Measurements from ENCODE around the gene NPW. TPM values are rescaled to one million over a fixed set of nuclear protein-coding genes. Genes with fewer than 3 reads are reported as not detected.
"Not testable (repeated sequence)": the region's sequence is repeated elsewhere in the genome, so short reads cannot be mapped to it uniquely, and the experiment has no call there.

NPW gene
- total and polyA plus RNA-seq, 7 experiments from 2014 or later: 0.53 to 1.7 TPM; not detected in 5

GRCh38 chr16:2011726-2012125 lies 7.9 kb upstream of the NPW start:
- H3K36me3 Mint-ChIP-seq; ATAC-seq; H3K9me3 ChIP-seq (ENCODE audit: control insufficient read depth in 2 of 3, low read length in 3 of 3); H3K9me3 Mint-ChIP-seq; intact Hi-C loops (cut with micrococcal nuclease); H3K4me3 ChIP-seq (ENCODE audit: low read length); H3K27ac Mint-ChIP-seq; H3K36me3 ChIP-seq (ENCODE audit: control insufficient read depth in 2 of 3, insufficient read depth in 3 of 3, low read length in 3 of 3); DNase-seq; H3K27ac ChIP-seq (ENCODE audit: low read depth, low read length); H3K27me3 ChIP-seq (ENCODE audit: control insufficient read depth in 2 of 2, insufficient read depth in 2 of 2, low read length in 2 of 2); H3K27me3 Mint-ChIP-seq: not testable (repeated sequence)
- CTCF ChIA-PET: interaction anchor here (0.7 kb wide), 1 partner anchor 45 kb away, joined by 8 read pairs; no protein-coding TSS in a partner anchor
- Mint-ChIP-seq H3K4me1 (peaks cover 14 to 28% (median 24%) of the 10 kb centered on the region in 7 donors), H3K4me3 (peak overlapping the region in 3 of 10 donors; percentile 34 to 87 (median 53))
- peaks cover 26 to 29% of the 10 kb centered on the region in 2 donors for H3K4me1 ChIP-seq (ENCODE audit: control insufficient read depth in 2 of 2, insufficient read depth in 2 of 2, low read length in 2 of 2)
- POLR2A ChIA-PET: interaction anchor here (0.8 to 1.7 kb wide), 3 partner anchors 19 to 135 kb away, joined by 3 to 4 read pairs (median 3); no protein-coding TSS in a partner anchor

GRCh38 chr16:2013527-2013926 lies 6.1 kb upstream of the NPW start:
- peak overlapping the region in 1 of 10 donors; percentile 71 for H3K4me3 Mint-ChIP-seq
- H3K4me1 Mint-ChIP-seq: peaks cover 3 to 12% (median 10%) of the 10 kb centered on the region in 7 donors
- ChIA-PET CTCF (interaction anchor here (1.1 kb wide), 1 partner anchor 125 kb away, joined by 3 read pairs; no protein-coding TSS in a partner anchor), POLR2A (no interaction called here)
- intact Hi-C loops (cut with micrococcal nuclease): no loop called here
- H3K27me3 ChIP-seq (ENCODE audit: control insufficient read depth in 2 of 2, insufficient read depth in 2 of 2, low read length in 2 of 2): no peaks in the 10 kb centered on the region
- no peaks in the 10 kb centered on the region for H3K36me3 ChIP-seq (ENCODE audit: control insufficient read depth in 2 of 3, insufficient read depth in 3 of 3, low read length in 3 of 3)
- peaks cover 13 to 14% of the 10 kb centered on the region in 2 donors for H3K4me1 ChIP-seq (ENCODE audit: control insufficient read depth in 2 of 2, insufficient read depth in 2 of 2, low read length in 2 of 2)
- peaks cover 0 to under 1% (median 0%) of the 10 kb centered on the region in 5 donors for H3K36me3 Mint-ChIP-seq
- DNase-seq (no peak), ATAC-seq (no peak)
- no peaks in the 10 kb centered on the region for H3K9me3 Mint-ChIP-seq
- H3K9me3 ChIP-seq (ENCODE audit: control insufficient read depth in 2 of 3, low read length in 3 of 3): no peaks in the 10 kb centered on the region
- no peak overlapping the region for H3K4me3 ChIP-seq (ENCODE audit: low read length)
- peak overlapping the region in 1 of 9 donors; percentile 9 for H3K27ac Mint-ChIP-seq
- no peak overlapping the region for H3K27ac ChIP-seq (ENCODE audit: low read depth, low read length)
- H3K27me3 Mint-ChIP-seq: peaks cover 0 to 3% (median 0%) of the 10 kb centered on the region in 5 donors

GRCh38 chr16:2015117-2015946 lies 4.3 kb upstream of the NPW start:
- Histone ChIP-seq H3K4me1 (ENCODE audit: control insufficient read depth in 2 of 2, insufficient read depth in 2 of 2, low read length in 2 of 2) (peaks cover 3% of the 10 kb centered on the region in 2 donors), H3K36me3 (ENCODE audit: control insufficient read depth in 2 of 3, insufficient read depth in 3 of 3, low read length in 3 of 3) (no peaks in the 10 kb centered on the region), H3K9me3 (ENCODE audit: control insufficient read depth in 2 of 3, low read length in 3 of 3) (no peaks in the 10 kb centered on the region), H3K27ac (ENCODE audit: low read depth, low read length) (no peak overlapping the region), H3K27me3 (ENCODE audit: control insufficient read depth in 2 of 2, insufficient read depth in 2 of 2, low read length in 2 of 2) (no peaks in the 10 kb centered on the region), H3K4me3 (ENCODE audit: low read length) (no peak overlapping the region)
- Mint-ChIP-seq H3K36me3 (no peaks in the 10 kb centered on the region), H3K4me1 (peaks cover 0 to 2% (median 1%) of the 10 kb centered on the region in 7 donors), H3K9me3 (peaks cover 0 to 1% (median 0%) of the 10 kb centered on the region in 11 donors), H3K27ac (no peak overlapping the region), H3K4me3 (no peak overlapping the region), H3K27me3 (peaks cover 0 to 13% (median 6%) of the 10 kb centered on the region in 5 donors)
- CTCF ChIA-PET: interaction anchor here (1.0 kb wide), 1 partner anchor 126 kb away, joined by 3 read pairs; no protein-coding TSS in a partner anchor
- DNase-seq: no peak
- intact Hi-C loops (cut with micrococcal nuclease): no loop called here
- peak; percentile 71 for ATAC-seq
- POLR2A ChIA-PET: interaction anchor here (0.8 to 1.1 kb wide), 3 partner anchors 9 to 140 kb away, joined by 3 to 6 read pairs (median 3); partner anchors contain the start of gene TRAF7

- ChIA-PET CTCF (interaction anchor here (1.0 kb wide), 1 partner anchor 125 kb away, joined by 3 read pairs; no protein-coding TSS in a partner anchor), POLR2A (no interaction called here)
- no peak for DNase-seq
- H3K36me3 Mint-ChIP-seq: no peaks in the 10 kb centered on the region
- H3K27ac ChIP-seq (ENCODE audit: low read depth, low read length): no peak overlapping the region
- H3K9me3 Mint-ChIP-seq: peaks cover 0 to 1% (median 0%) of the 10 kb centered on the region in 11 donors
- no peak overlapping the region for H3K4me3 Mint-ChIP-seq
- H3K27me3 ChIP-seq (ENCODE audit: control insufficient read depth in 2 of 2, insufficient read depth in 2 of 2, low read length in 2 of 2): peaks cover 0 to 3% of the 10 kb centered on the region in 2 donors
- ATAC-seq: no peak
- no peak overlapping the region for H3K27ac Mint-ChIP-seq
- H3K27me3 Mint-ChIP-seq: peaks cover 4 to 19% (median 10%) of the 10 kb centered on the region in 5 donors
- H3K9me3 ChIP-seq (ENCODE audit: control insufficient read depth in 2 of 3, low read length in 3 of 3): no peaks in the 10 kb centered on the region
- intact Hi-C loops (cut with micrococcal nuclease): no loop called here
- no peaks in the 10 kb centered on the region for H3K4me1 ChIP-seq (ENCODE audit: control insufficient read depth in 2 of 2, insufficient read depth in 2 of 2, low read length in 2 of 2)
- H3K36me3 ChIP-seq (ENCODE audit: control insufficient read depth in 2 of 3, insufficient read depth in 3 of 3, low read length in 3 of 3): no peaks in the 10 kb centered on the region
- H3K4me1 Mint-ChIP-seq: peaks cover 0 to 3% (median 0%) of the 10 kb centered on the region in 7 donors
- H3K4me3 ChIP-seq (ENCODE audit: low read length): no peak overlapping the region
Measured at GRCh38 chr16:2015947-2016208, 3.7 kb upstream of the NPW start.

GRCh38 chr16:2016407-2016922 lies 3.1 kb upstream of the NPW start:
- Mint-ChIP-seq H3K4me3 (no peak overlapping the region), H3K36me3 (no peaks in the 10 kb centered on the region), H3K4me1 (peaks cover 0 to 3% (median 0%) of the 10 kb centered on the region in 7 donors), H3K27me3 (peaks cover 6 to 23% (median 10%) of the 10 kb centered on the region in 5 donors), H3K27ac (no peak overlapping the region), H3K9me3 (peaks cover 0 to 1% (median 0%) of the 10 kb centered on the region in 11 donors)
- Histone ChIP-seq H3K9me3 (ENCODE audit: control insufficient read depth in 2 of 3, low read length in 3 of 3) (no peaks in the 10 kb centered on the region), H3K27me3 (ENCODE audit: control insufficient read depth in 2 of 2, insufficient read depth in 2 of 2, low read length in 2 of 2) (peaks cover 0 to 4% of the 10 kb centered on the region in 2 donors), H3K4me3 (ENCODE audit: low read length) (no peak overlapping the region), H3K27ac (ENCODE audit: low read depth, low read length) (no peak overlapping the region), H3K4me1 (ENCODE audit: control insufficient read depth in 2 of 2, insufficient read depth in 2 of 2, low read length in 2 of 2) (no peaks in the 10 kb centered on the region), H3K36me3 (ENCODE audit: control insufficient read depth in 2 of 3, insufficient read depth in 3 of 3, low read length in 3 of 3) (no peaks in the 10 kb centered on the region)
- ATAC-seq: no peak
- intact Hi-C loops (cut with micrococcal nuclease): no loop called here
- CTCF ChIA-PET: interaction anchor here (0.6 to 0.8 kb wide), 2 partner anchors 124 to 1885 kb away, joined by 3 read pairs; no protein-coding TSS in a partner anchor
- no peak for DNase-seq
- POLR2A ChIA-PET: no interaction called here

- Mint-ChIP-seq H3K4me3 (peak overlapping the region in 2 of 10 donors; percentile 17 to 46), H3K27ac (no peak overlapping the region), H3K27me3 (peaks cover 7 to 42% (median 15%) of the 10 kb centered on the region in 5 donors), H3K36me3 (no peaks in the 10 kb centered on the region), H3K4me1 (peaks cover 11 to 17% (median 13%) of the 10 kb centered on the region in 7 donors), H3K9me3 (peaks cover 0 to 5% (median 0%) of the 10 kb centered on the region in 11 donors)
- Histone ChIP-seq H3K27ac (ENCODE audit: low read depth, low read length) (no peak overlapping the region), H3K27me3 (ENCODE audit: control insufficient read depth in 2 of 2, insufficient read depth in 2 of 2, low read length in 2 of 2) (peaks cover 0 to 8% of the 10 kb centered on the region in 2 donors), H3K4me1 (ENCODE audit: control insufficient read depth in 2 of 2, insufficient read depth in 2 of 2, low read length in 2 of 2) (peaks cover 11 to 15% of the 10 kb centered on the region in 2 donors), H3K4me3 (ENCODE audit: low read length) (no peak overlapping the region), H3K36me3 (ENCODE audit: control insufficient read depth in 2 of 3, insufficient read depth in 3 of 3, low read length in 3 of 3) (no peaks in the 10 kb centered on the region), H3K9me3 (ENCODE audit: control insufficient read depth in 2 of 3, low read length in 3 of 3) (no peaks in the 10 kb centered on the region)
- intact Hi-C loops (cut with micrococcal nuclease): no loop called here
- DNase-seq: no peak
- no peak for ATAC-seq
- ChIA-PET CTCF (interaction anchor here (5.0 kb wide), 1 partner anchor 121 kb away, joined by 42 read pairs; no protein-coding TSS in a partner anchor), POLR2A (interaction anchor here (1.0 to 1.5 kb wide), 2 partner anchors 120 to 135 kb away, joined by 3 read pairs; partner anchors contain the start of gene TRAF7)
Measured at GRCh38 chr16:2019921-2020831, 591 bp downstream of the NPW start.
